Activated T-helper 1 cell treated with anti-CD3 and anti-CD28 coated beads, Interleukin-12 subunit alpha, Interleukin-12 subunit beta, Interleukin-2, Interleukin-4 antibody, amounts not matched to agents 30 ng/mL and 10 ng/mL and 1 ng/mL, durations not matched to agents 14 hours and 24 hours and 36 hours (primary cell): ENCODE results near the gene SLC30A7. TPM values are rescaled to one million over a fixed set of nuclear protein-coding genes. Genes with fewer than 3 reads are reported as not detected.

ENCODE experiments used
- DNase-seq: peaks from one replicate; pipeline ENCODE4 v3.0.0; 2021; ENCODE audit warnings: low spot score
- H3K27ac Mint-ChIP-seq: one replicate; pipeline ENCODE4 v1.8.0; 2021; ENCODE audit warnings: mild to moderate bottlenecking, mixed read lengths
- H3K27me3 Mint-ChIP-seq: one replicate; pipeline ENCODE4 v1.8.0; 2022; ENCODE audit warnings: mild to moderate bottlenecking, moderate library complexity, mixed read lengths; ENCODE audit not compliant: insufficient read depth
- H3K36me3 Mint-ChIP-seq: one replicate; pipeline ENCODE4 v1.8.0; 2021; ENCODE audit warnings: low read depth, mixed read lengths
- H3K4me1 Mint-ChIP-seq: one replicate; pipeline ENCODE4 v1.8.0; 2021; ENCODE audit warnings: low read depth, mixed read lengths
- H3K4me3 Mint-ChIP-seq: one replicate; pipeline ENCODE4 v1.8.0; 2021; ENCODE audit warnings: mild to moderate bottlenecking, moderate library complexity, mixed read lengths
- H3K9me3 Mint-ChIP-seq: one replicate; pipeline ENCODE4 v1.8.0; 2021; ENCODE audit warnings: mixed read lengths
- intact Hi-C: fragments of 100-400 bp; cut with micrococcal nuclease; formaldehyde crosslinking; loops from one replicate; pipeline ENCODE4 v1.15.1; 2024
- total RNA-seq: library from RNA; stranded (reverse); gene quantifications from 2 replicates; pipeline ENCODE4 v1.2.3, GENCODE V29; 2022

The SLC30A7 gene
- total RNA-seq, 1 donor from 2014 or later: 42.6 TPM

GRCh38 chr1:101003012-101003650 is 107.2 kb downstream of the SLC30A7 start:
- Mint-ChIP-seq H3K36me3 (peaks cover 31% of the 10 kb centered on the region), H3K27me3 (no peaks in the 10 kb centered on the region), H3K4me3 (no peak overlapping the region), H3K9me3 (peaks cover 4% of the 10 kb centered on the region), H3K27ac (no peak overlapping the region), H3K4me1 (peaks cover 43% of the 10 kb centered on the region)
- intact Hi-C loops: loop anchor here (5.0 kb wide), 1 partner anchor 71 kb away; no protein-coding TSS in a partner anchor
- no peak for DNase-seq

GRCh38 chr1:101004061-101004460 is 108.2 kb downstream of the SLC30A7 start:
- no peak overlapping the region for H3K4me3 Mint-ChIP-seq
- no peak for DNase-seq
- intact Hi-C loops: loop anchor here (5.0 kb wide), 1 partner anchor 72 kb away; no protein-coding TSS in a partner anchor
- H3K4me1 Mint-ChIP-seq: peaks cover 43% of the 10 kb centered on the region
- no peaks in the 10 kb centered on the region for H3K27me3 Mint-ChIP-seq
- peaks cover 4% of the 10 kb centered on the region for H3K9me3 Mint-ChIP-seq
- peaks cover 36% of the 10 kb centered on the region for H3K36me3 Mint-ChIP-seq
- H3K27ac Mint-ChIP-seq: no peak overlapping the region

- no peaks in the 10 kb centered on the region for H3K27me3 Mint-ChIP-seq
- intact Hi-C loops: loop anchor here (5.0 kb wide), 3 partner anchors 62 to 233 kb away; partner anchors contain the start of gene S1PR1
- H3K9me3 Mint-ChIP-seq: peaks cover 4% of the 10 kb centered on the region
- peaks cover 41% of the 10 kb centered on the region for H3K36me3 Mint-ChIP-seq
- H3K4me1 Mint-ChIP-seq: peaks cover 43% of the 10 kb centered on the region
- DNase-seq: no peak
- no peak overlapping the region for H3K4me3 Mint-ChIP-seq
- no peak overlapping the region for H3K27ac Mint-ChIP-seq
Measured at GRCh38 chr1:101004670-101005069, 108.8 kb downstream of the SLC30A7 start.

- Mint-ChIP-seq H3K4me3 (no peak overlapping the region), H3K9me3 (peaks cover 4% of the 10 kb centered on the region), H3K4me1 (peaks cover 43% of the 10 kb centered on the region), H3K27me3 (no peaks in the 10 kb centered on the region), H3K36me3 (peaks cover 44% of the 10 kb centered on the region), H3K27ac (no peak overlapping the region)
- intact Hi-C loops: loop anchor here (5.0 kb wide), 2 partner anchors 63 to 232 kb away; partner anchors contain the start of gene S1PR1
- no peak for DNase-seq
Measured at GRCh38 chr1:101005183-101005582, 109.3 kb downstream of the SLC30A7 start.

- Mint-ChIP-seq H3K27me3 (no peaks in the 10 kb centered on the region), H3K27ac (no peak overlapping the region), H3K36me3 (peaks cover 44% of the 10 kb centered on the region), H3K9me3 (peaks cover 4% of the 10 kb centered on the region), H3K4me3 (no peak overlapping the region), H3K4me1 (peaks cover 43% of the 10 kb centered on the region)
- DNase-seq: no peak
- intact Hi-C loops: loop anchor here (1.0 to 5.0 kb wide), 4 partner anchors 64 to 285 kb away; partner anchors contain the start of gene S1PR1
Measured at GRCh38 chr1:101005871-101006270, 110.0 kb downstream of the SLC30A7 start.

- intact Hi-C loops: loop anchor here (1.0 to 5.0 kb wide), 4 partner anchors 64 to 285 kb away; partner anchors contain the start of gene S1PR1
- DNase-seq: no peak
- Mint-ChIP-seq H3K36me3 (peaks cover 39% of the 10 kb centered on the region), H3K27me3 (no peaks in the 10 kb centered on the region), H3K4me1 (peaks cover 43% of the 10 kb centered on the region), H3K27ac (no peak overlapping the region), H3K4me3 (no peak overlapping the region), H3K9me3 (peaks cover 4% of the 10 kb centered on the region)
Measured at GRCh38 chr1:101006553-101006952, 110.7 kb downstream of the SLC30A7 start.

- Mint-ChIP-seq H3K27ac (no peak overlapping the region), H3K4me1 (peaks cover 33% of the 10 kb centered on the region), H3K36me3 (peaks cover 45% of the 10 kb centered on the region), H3K4me3 (no peak overlapping the region), H3K27me3 (no peaks in the 10 kb centered on the region), H3K9me3 (peaks cover 4% of the 10 kb centered on the region)
- intact Hi-C loops: loop anchor here (5.0 kb wide), 2 partner anchors 66 to 229 kb away; partner anchors contain the start of gene S1PR1
- DNase-seq: no peak
Measured at GRCh38 chr1:101008229-101008834, 112.4 kb downstream of the SLC30A7 start.

- Mint-ChIP-seq H3K36me3 (peaks cover 52% of the 10 kb centered on the region), H3K27me3 (no peaks in the 10 kb centered on the region), H3K4me1 (peaks cover 9% of the 10 kb centered on the region), H3K27ac (no peak overlapping the region), H3K9me3 (peaks cover 8% of the 10 kb centered on the region), H3K4me3 (no peak overlapping the region)
- intact Hi-C loops: loop anchor here (2.0 kb wide), 1 partner anchor 19 kb away; no protein-coding TSS in a partner anchor
- DNase-seq: no peak
Measured at GRCh38 chr1:101013776-101014175, 117.9 kb downstream of the SLC30A7 start.

- Mint-ChIP-seq H3K27me3 (no peaks in the 10 kb centered on the region), H3K36me3 (peaks cover 50% of the 10 kb centered on the region), H3K4me3 (no peak overlapping the region), H3K9me3 (peaks cover 8% of the 10 kb centered on the region), H3K4me1 (peaks cover 9% of the 10 kb centered on the region), H3K27ac (no peak overlapping the region)
- intact Hi-C loops: no loop called here
- DNase-seq: no peak
Measured at GRCh38 chr1:101017448-101017847, 121.6 kb downstream of the SLC30A7 start.

- H3K27ac Mint-ChIP-seq: no peak overlapping the region
- H3K4me1 Mint-ChIP-seq: peaks cover 32% of the 10 kb centered on the region
- peaks cover 2% of the 10 kb centered on the region for H3K9me3 Mint-ChIP-seq
- H3K4me3 Mint-ChIP-seq: no peak overlapping the region
- no peaks in the 10 kb centered on the region for H3K27me3 Mint-ChIP-seq
- no peak for DNase-seq
- H3K36me3 Mint-ChIP-seq: peaks cover 38% of the 10 kb centered on the region
- intact Hi-C loops: no loop called here
Measured at GRCh38 chr1:101022294-101022693, 126.4 kb downstream of the SLC30A7 start.

GRCh38 chr1:101025283-101025656 is 129.4 kb downstream of the SLC30A7 start:
- peak overlapping the region; percentile 93 for H3K4me3 Mint-ChIP-seq
- peaks cover 57% of the 10 kb centered on the region for H3K4me1 Mint-ChIP-seq
- intact Hi-C loops: loop anchor here (1.0 to 5.0 kb wide), 8 partner anchors 83 to 332 kb away; partner anchors contain the start of gene SLC30A7
- peak; percentile 9 for DNase-seq
- H3K27me3 Mint-ChIP-seq: no peaks in the 10 kb centered on the region
- peaks cover 34% of the 10 kb centered on the region for H3K36me3 Mint-ChIP-seq
- peak overlapping the region; percentile 87 for H3K27ac Mint-ChIP-seq
- H3K9me3 Mint-ChIP-seq: no peaks in the 10 kb centered on the region

- Mint-ChIP-seq H3K9me3 (no peaks in the 10 kb centered on the region), H3K4me3 (peak within 1 kb of the TSS; percentile 93), H3K27ac (peak within 1 kb of the TSS; percentile 87), H3K27me3 (no peaks in the 10 kb centered on the region), H3K4me1 (peaks cover 58% of the 10 kb centered on the region), H3K36me3 (peaks cover 30% of the 10 kb centered on the region)
- intact Hi-C loops: loop anchor here (1.0 to 5.0 kb wide), 9 partner anchors 55 to 331 kb away; partner anchors contain the start of gene SLC30A7
- DNase-seq: peak; percentile 84
Measured at GRCh38 chr1:101025657-101026429, 130.0 kb downstream of the SLC30A7 start, which contains the start of gene DPH5. DPH5 (minus strand) TSS chr1:101025784; CDS start chr1:101025443, 341 bp downstream.
